Measurements from ENCODE around the gene PRKN.
"Not testable (repeated sequence)": the region's sequence is repeated elsewhere in the genome, so short reads cannot be mapped to it uniquely, and the experiment has no call there.

Gene PRKN

DNA sequence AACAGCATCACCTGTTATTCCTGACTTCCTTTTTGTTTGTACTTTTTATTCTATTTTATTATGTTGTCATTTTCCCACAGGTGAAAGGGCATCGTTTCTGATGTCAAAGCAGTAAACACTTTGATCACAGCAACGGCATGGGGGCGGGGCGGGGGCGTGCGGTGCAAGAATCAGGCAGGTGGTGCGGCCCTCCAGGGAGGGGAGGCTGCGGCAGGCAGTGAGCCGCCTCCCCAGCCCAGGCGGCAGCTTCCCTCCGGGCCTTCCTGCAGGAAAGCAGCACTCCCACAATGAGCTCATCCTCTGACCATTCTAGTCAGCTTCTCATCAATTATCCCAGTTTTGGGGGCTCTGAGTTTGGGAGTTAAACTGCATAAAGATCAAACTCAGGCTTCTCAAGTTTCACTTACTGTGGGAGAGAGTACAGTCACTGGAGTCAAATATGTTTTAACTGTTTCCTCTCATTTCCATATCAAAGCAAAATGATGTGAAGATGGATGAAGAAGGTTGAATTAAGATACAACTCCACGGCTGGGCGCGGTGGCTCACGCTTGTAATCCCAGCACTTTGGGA is 845.3 kb downstream of the PRKN start:
- DNase-seq = no peak

DNA sequence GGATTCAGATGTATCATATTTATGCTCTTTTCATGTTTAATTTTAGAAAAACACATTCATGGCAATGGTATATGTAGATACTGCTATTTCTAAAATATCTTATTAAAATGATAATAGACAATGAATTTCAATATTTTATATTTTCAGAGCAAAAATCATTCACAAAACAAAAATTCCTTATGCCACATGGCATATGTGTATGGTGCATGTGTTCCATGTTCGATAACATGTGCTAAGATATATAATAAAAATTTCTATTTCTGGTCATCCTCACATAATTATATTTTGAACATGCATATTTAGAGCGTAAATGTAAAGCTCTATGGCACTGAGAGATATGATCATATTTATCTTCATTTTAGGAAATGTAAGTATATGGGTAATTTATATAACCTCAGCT is 847.5 kb downstream of the PRKN start:
- DNase-seq = no peak

- no peak for DNase-seq
Measured at GRCh38 chr6:161876231-161876630, 851.3 kb downstream of the PRKN start.

- DNase-seq = no peak
Measured at GRCh38 chr6:161870236-161870901, 857.2 kb downstream of the PRKN start.

GRCh38 chr6:161869491-161869890 is 858.1 kb downstream of the PRKN start:
- no peak for DNase-seq

- DNase-seq = no peak
Measured at GRCh38 chr6:161866570-161866969, 861.0 kb downstream of the PRKN start.

GRCh38 chr6:161861061-161861460 is 866.5 kb downstream of the PRKN start:
- not testable (repeated sequence) for DNase-seq

- no peak for DNase-seq
Measured at GRCh38 chr6:161853657-161854056, 873.9 kb downstream of the PRKN start.

DNA sequence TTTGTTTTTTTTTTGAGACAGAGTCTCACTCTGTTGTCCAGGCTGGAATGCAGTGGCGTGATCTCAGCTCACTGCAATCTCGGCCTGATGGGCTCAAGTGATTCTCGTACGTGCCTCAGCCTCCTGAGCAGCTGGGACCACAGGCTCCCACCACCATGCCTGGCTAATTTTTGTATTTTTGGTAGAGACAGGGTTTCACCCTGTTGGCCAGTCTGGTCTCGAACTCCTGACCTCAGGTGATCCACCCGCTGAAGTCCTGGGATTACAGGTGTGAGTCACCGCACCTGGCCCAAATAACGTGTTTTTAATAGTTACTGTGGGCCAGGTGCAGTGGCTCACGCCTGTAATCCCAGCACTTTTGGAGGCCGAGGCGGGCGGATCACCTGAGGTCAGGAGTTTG is 876.1 kb downstream of the PRKN start:
- not testable (repeated sequence) for DNase-seq

GRCh38 chr6:161850562-161850961 is 877.0 kb downstream of the PRKN start:
- no peak for DNase-seq

DNA sequence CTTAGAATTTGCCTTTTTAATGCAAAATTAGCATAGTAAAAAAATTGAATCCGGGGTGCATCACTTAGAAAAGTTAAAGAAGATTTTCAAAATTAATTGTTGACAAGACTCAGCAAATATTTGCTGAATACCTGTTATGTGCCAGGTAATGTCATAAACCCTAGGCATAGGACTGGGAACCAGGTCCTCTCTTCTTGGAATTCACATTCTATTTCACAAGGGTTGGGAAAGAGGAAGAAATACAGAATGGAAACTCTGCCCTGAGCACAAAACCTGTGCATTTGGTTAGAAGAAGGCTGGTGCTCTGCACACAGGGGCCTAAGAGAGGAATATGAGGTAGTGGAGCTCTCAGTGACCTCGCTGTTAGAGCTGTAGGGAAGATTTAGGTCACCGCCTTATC is 879.9 kb downstream of the PRKN start:
- no peak for DNase-seq

- no peak for DNase-seq
Measured at GRCh38 chr6:161844804-161845203, 882.8 kb downstream of the PRKN start.

DNA sequence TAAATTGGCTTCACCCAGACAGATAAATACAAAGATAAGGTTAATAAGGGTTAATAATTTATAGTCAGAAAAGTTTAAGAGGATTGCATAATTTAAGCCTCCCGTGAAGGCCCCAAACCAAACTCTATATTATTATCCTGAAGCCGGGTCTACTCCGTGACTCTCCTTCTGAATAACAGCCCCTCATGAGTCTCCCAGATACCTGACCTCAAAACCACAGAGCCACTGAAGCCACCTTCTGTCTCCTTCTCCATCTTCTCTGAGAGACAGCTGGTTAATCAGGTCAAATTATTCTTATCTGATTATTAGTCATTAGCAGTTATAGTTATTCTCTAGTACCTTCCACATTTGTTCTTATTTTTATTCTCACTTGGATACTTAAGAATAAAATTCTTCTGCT is 884.5 kb downstream of the PRKN start:
- DNase-seq = no peak

DNA sequence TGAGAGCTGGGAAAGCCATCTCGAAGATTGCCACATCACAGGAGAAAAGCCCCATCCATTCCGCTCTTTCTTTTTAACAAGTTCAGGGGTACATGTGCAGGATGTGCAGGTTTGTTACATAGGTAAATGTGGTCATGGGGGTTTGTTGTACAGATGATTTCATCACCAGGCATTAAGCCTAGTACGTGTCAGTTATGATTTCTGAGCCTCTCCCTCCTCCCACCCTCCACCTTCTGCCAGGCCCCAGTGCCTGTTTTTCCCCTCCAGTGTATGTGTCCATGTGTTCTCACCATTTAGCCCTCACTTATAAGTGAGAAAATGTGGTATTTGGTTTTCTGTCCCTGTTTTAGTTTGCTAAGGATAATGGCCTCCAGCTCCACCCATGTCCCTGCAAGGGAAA is 887.2 kb downstream of the PRKN start:
- no peak for DNase-seq

DNA sequence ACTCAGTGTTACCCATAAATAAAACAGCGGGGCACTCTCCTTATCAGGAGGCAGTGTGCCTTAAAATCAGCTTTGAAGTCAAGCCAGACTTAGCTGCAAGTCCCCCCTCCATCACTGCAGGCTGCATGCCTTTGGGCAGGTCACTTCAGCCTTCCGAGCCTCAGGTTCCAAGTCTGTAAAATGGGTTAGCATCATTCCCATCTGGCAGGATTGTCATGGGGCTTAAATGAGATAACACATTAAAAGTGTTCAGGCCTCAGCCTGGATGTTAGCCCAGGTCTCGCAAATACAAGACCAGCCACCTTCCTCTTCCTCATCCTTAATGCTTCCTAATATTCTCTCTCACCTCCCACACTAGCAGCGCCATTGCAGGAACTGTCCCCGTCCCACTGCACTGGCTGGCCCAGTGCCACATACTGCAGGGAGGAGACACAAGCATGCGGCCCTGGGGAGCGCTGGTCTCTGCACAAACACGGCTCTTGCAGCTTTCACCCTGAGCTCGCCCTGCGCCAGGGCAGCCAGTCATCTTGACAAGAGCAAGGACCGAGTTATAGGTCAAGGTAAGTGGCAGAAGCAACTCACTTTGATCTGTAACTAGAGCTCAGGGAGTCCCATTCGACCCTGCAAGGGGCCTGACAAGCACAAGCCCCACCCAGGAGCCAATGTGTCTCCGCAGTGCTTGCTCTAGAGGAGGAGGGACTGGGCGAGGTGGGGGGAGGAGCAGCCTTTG is 889.1 kb downstream of the PRKN start:
- no peak for DNase-seq

- no peak for DNase-seq
Measured at GRCh38 chr6:161837854-161838253, 889.7 kb downstream of the PRKN start.

DNA sequence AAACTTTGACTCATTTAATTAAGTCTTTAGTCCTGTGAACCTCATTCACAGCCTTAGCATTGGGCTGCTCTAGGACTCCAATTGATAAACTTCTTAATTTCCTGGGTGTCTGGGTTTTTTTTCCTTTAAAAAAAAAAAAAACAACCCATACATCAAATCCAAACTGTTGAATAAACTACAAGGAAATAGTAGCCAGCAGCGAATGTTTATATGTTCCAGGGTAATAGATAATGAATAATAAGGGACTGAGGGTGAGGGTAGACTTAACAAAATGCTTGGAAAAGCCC is 890.2 kb downstream of the PRKN start:
- DNase-seq = no peak

DNA sequence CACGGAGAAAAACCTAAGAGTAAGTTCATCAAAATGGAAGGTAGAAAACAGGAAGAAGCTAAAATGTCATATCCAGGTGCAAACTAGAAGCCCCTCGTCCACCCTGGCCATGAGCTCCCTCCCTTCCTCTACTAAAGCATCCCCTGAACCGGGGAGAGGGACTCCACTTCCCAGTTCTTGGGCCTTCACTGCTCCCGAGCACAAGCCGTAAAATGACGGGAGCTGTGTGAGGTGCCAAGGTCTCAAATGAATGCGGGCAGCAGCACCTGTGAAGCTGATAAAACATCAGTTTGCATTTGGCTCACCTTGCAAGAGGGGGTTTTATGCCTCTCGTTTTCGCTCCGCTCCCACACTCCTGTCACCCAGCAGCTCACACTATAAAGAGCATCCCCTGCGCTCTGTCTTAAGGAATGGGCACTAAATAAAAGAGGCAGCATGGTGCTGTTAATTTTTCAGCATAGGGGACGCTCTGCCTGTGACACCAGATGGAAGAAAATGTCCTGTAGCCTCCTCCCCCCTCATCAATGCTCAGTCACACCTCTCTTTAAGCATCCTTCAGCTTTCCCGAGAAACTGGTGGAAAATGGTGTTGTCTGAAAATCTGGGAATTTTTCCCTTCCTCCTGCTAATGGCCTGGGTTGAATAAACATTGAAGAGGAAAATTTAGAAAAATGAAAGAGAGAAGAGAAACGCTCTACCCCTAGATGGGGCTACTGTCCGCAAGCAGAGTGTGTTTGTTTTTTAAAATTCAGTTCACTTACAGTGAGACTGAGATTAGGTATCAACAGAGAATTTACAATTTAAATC is 890.7 kb downstream of the PRKN start:
- no peak for DNase-seq

- DNase-seq = no peak
Measured at GRCh38 chr6:161835500-161836215, 891.9 kb downstream of the PRKN start.

GRCh38 chr6:161834426-161834825 is 893.1 kb downstream of the PRKN start:
- DNase-seq = no peak

GRCh38 chr6:161833099-161833860 is 894.3 kb downstream of the PRKN start:
- no peak for DNase-seq

DNA sequence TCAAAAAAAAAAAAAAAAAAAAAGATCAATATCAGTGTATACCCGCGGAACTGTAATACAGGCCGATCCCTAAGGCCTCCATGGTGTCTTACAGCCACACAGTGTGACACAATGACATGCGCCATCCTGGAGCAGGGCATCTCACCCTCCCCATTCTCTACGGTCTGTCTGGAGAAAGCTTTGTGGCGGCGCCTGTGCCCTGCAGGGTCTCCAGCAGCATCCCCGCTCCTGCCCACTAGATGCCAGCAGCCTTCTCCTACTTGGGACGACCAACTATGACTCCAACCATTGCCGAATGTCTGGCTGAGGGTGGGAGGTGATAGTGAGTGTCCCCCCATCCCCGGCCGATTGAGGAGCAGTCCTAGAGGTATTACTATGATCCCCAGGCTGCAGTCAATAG is 894.9 kb downstream of the PRKN start:
- DNase-seq = no peak
